Activated naive CD8-positive, alpha-beta T cell (primary cell): Measurements from ENCODE around the gene CCDC73.
"Not testable (repeated sequence)": the region's sequence is repeated elsewhere in the genome, so short reads cannot be mapped to it uniquely, and the experiment has no call there.

Source experiments
- H3K27ac Mint-ChIP-seq: one replicate; pipeline ENCODE4 v1.8.0; 2021; ENCODE audit warnings: mixed read lengths
- H3K27me3 Mint-ChIP-seq: one replicate; pipeline ENCODE4 v1.8.0; 2021; ENCODE audit warnings: mixed read lengths
- H3K36me3 Mint-ChIP-seq: one replicate; pipeline ENCODE4 v1.8.0; 2021; ENCODE audit warnings: mixed read lengths
- H3K4me1 Mint-ChIP-seq: one replicate; pipeline ENCODE4 v1.8.0; 2021; ENCODE audit warnings: low read depth, mixed read lengths
- H3K4me3 Mint-ChIP-seq: one replicate; pipeline ENCODE4 v1.8.0; 2021; ENCODE audit warnings: mild to moderate bottlenecking, mixed read lengths
- H3K9me3 Mint-ChIP-seq: one replicate; pipeline ENCODE4 v1.8.0; 2021; ENCODE audit warnings: low read depth, mixed read lengths

Gene CCDC73

GRCh38 chr11:32794439-32794838 lies at the start of gene CCDC73:
CCDC73 (minus strand) TSS chr11:32794662; CDS start chr11:32760243, 34,419 bp downstream.
- Mint-ChIP-seq H3K27me3 (no peaks in the 10 kb centered on the region), H3K9me3 (no peaks in the 10 kb centered on the region)

GRCh38 chr11:32843544-32843943 lies 49.1 kb upstream of the CCDC73 start:
- H3K4me3 Mint-ChIP-seq: no peak overlapping the region
- no peaks in the 10 kb centered on the region for H3K36me3 Mint-ChIP-seq
- no peaks in the 10 kb centered on the region for H3K9me3 Mint-ChIP-seq
- no peak overlapping the region for H3K27ac Mint-ChIP-seq
- peaks cover 6% of the 10 kb centered on the region for H3K27me3 Mint-ChIP-seq
- H3K4me1 Mint-ChIP-seq: no peaks in the 10 kb centered on the region

More at GRCh38 chr11:32794439-32794838, at the start of gene CCDC73:
- peaks cover 4% of the 10 kb centered on the region for H3K4me1 Mint-ChIP-seq
- H3K36me3 Mint-ChIP-seq: no peaks in the 10 kb centered on the region
- H3K27ac Mint-ChIP-seq: no peak within 1 kb of the TSS
- H3K4me3 Mint-ChIP-seq: no peak within 1 kb of the TSS

GRCh38 chr11:32840587-32840986 lies 46.1 kb upstream of the CCDC73 start:
- H3K27ac Mint-ChIP-seq: no peak overlapping the region
- peaks cover 1% of the 10 kb centered on the region for H3K27me3 Mint-ChIP-seq
- H3K4me3 Mint-ChIP-seq: no peak overlapping the region
- no peaks in the 10 kb centered on the region for H3K36me3 Mint-ChIP-seq
- no peaks in the 10 kb centered on the region for H3K9me3 Mint-ChIP-seq
- no peaks in the 10 kb centered on the region for H3K4me1 Mint-ChIP-seq

- Mint-ChIP-seq H3K4me3 (no peak overlapping the region), H3K27me3 (peaks cover 1% of the 10 kb centered on the region)
Observed at GRCh38 chr11:32839308-32839707, 44.8 kb upstream of the CCDC73 start.

GRCh38 chr11:32838505-32839274 lies 44.2 kb upstream of the CCDC73 start:
- Mint-ChIP-seq H3K4me1 (no peaks in the 10 kb centered on the region), H3K27ac (no peak overlapping the region), H3K9me3 (no peaks in the 10 kb centered on the region), H3K27me3 (peaks cover 1% of the 10 kb centered on the region), H3K4me3 (no peak overlapping the region), H3K36me3 (no peaks in the 10 kb centered on the region)

More at GRCh38 chr11:32839308-32839707, 44.8 kb upstream of the CCDC73 start:
- Mint-ChIP-seq H3K36me3 (no peaks in the 10 kb centered on the region), H3K27ac (no peak overlapping the region), H3K9me3 (no peaks in the 10 kb centered on the region), H3K4me1 (no peaks in the 10 kb centered on the region)

- H3K4me1 Mint-ChIP-seq: no peaks in the 10 kb centered on the region
Observed at GRCh38 chr11:32836946-32837345, 42.5 kb upstream of the CCDC73 start.

GRCh38 chr11:32833921-32834320 lies 39.5 kb upstream of the CCDC73 start:
- Mint-ChIP-seq H3K4me1 (peaks cover 13% of the 10 kb centered on the region), H3K4me3 (no peak overlapping the region), H3K36me3 (no peaks in the 10 kb centered on the region), H3K27ac (no peak overlapping the region), H3K27me3 (peaks cover 26% of the 10 kb centered on the region), H3K9me3 (no peaks in the 10 kb centered on the region)

More at GRCh38 chr11:32836946-32837345, 42.5 kb upstream of the CCDC73 start:
- Mint-ChIP-seq H3K4me3 (no peak overlapping the region), H3K36me3 (no peaks in the 10 kb centered on the region), H3K27me3 (peaks cover 10% of the 10 kb centered on the region), H3K27ac (no peak overlapping the region), H3K9me3 (no peaks in the 10 kb centered on the region)

GRCh38 chr11:32831221-32831620 lies 36.8 kb upstream of the CCDC73 start:
- Mint-ChIP-seq H3K27ac (no peak overlapping the region), H3K4me3 (peak overlapping the region; percentile 30), H3K9me3 (no peaks in the 10 kb centered on the region), H3K36me3 (no peaks in the 10 kb centered on the region), H3K27me3 (peaks cover 30% of the 10 kb centered on the region), H3K4me1 (peaks cover 15% of the 10 kb centered on the region)

- peaks cover 30% of the 10 kb centered on the region for H3K27me3 Mint-ChIP-seq
- peaks cover 15% of the 10 kb centered on the region for H3K4me1 Mint-ChIP-seq
- no peak overlapping the region for H3K27ac Mint-ChIP-seq
- H3K4me3 Mint-ChIP-seq: peak overlapping the region; percentile 63
- H3K36me3 Mint-ChIP-seq: no peaks in the 10 kb centered on the region
- no peaks in the 10 kb centered on the region for H3K9me3 Mint-ChIP-seq
Observed at GRCh38 chr11:32830796-32831195, 36.3 kb upstream of the CCDC73 start.

GRCh38 chr11:32830413-32830738 lies 35.9 kb upstream of the CCDC73 start:
- Mint-ChIP-seq H3K4me1 (peaks cover 15% of the 10 kb centered on the region), H3K27me3 (peaks cover 30% of the 10 kb centered on the region), H3K9me3 (no peaks in the 10 kb centered on the region), H3K27ac (no peak overlapping the region), H3K4me3 (peak overlapping the region; percentile 63), H3K36me3 (no peaks in the 10 kb centered on the region)

- H3K27me3 Mint-ChIP-seq: peaks cover 30% of the 10 kb centered on the region
- peak within 1 kb of the TSS; percentile 88 for H3K4me3 Mint-ChIP-seq
- H3K9me3 Mint-ChIP-seq: no peaks in the 10 kb centered on the region
- peaks cover 15% of the 10 kb centered on the region for H3K4me1 Mint-ChIP-seq
- no peaks in the 10 kb centered on the region for H3K36me3 Mint-ChIP-seq
- peak within 1 kb of the TSS; percentile 66 for H3K27ac Mint-ChIP-seq
Observed at GRCh38 chr11:32829680-32830412, 35.4 kb upstream of the CCDC73 start, which contains the start of gene PRRG4. PRRG4 (plus strand) TSS chr11:32829927; CDS start chr11:32830530, 603 bp downstream.

GRCh38 chr11:32829157-32829679 lies 34.8 kb upstream of the CCDC73 start:
- H3K36me3 Mint-ChIP-seq: no peaks in the 10 kb centered on the region
- H3K4me3 Mint-ChIP-seq: peak overlapping the region; percentile 88
- peaks cover 15% of the 10 kb centered on the region for H3K4me1 Mint-ChIP-seq
- H3K27ac Mint-ChIP-seq: peak overlapping the region; percentile 66
- peaks cover 30% of the 10 kb centered on the region for H3K27me3 Mint-ChIP-seq
- no peaks in the 10 kb centered on the region for H3K9me3 Mint-ChIP-seq

GRCh38 chr11:32827276-32827675 lies 32.8 kb upstream of the CCDC73 start:
- no peaks in the 10 kb centered on the region for H3K9me3 Mint-ChIP-seq

GRCh38 chr11:32826113-32826512 lies 31.7 kb upstream of the CCDC73 start:
- peaks cover 19% of the 10 kb centered on the region for H3K27me3 Mint-ChIP-seq
- no peak overlapping the region for H3K27ac Mint-ChIP-seq
- no peaks in the 10 kb centered on the region for H3K36me3 Mint-ChIP-seq
- no peak overlapping the region for H3K4me3 Mint-ChIP-seq
- H3K4me1 Mint-ChIP-seq: peaks cover 21% of the 10 kb centered on the region
- no peaks in the 10 kb centered on the region for H3K9me3 Mint-ChIP-seq

More at GRCh38 chr11:32827276-32827675, 32.8 kb upstream of the CCDC73 start:
- Mint-ChIP-seq H3K4me3 (no peak overlapping the region), H3K27me3 (peaks cover 24% of the 10 kb centered on the region), H3K4me1 (peaks cover 15% of the 10 kb centered on the region), H3K27ac (no peak overlapping the region), H3K36me3 (no peaks in the 10 kb centered on the region)

GRCh38 chr11:32823617-32824016 lies 29.2 kb upstream of the CCDC73 start:
- peaks cover 10% of the 10 kb centered on the region for H3K4me1 Mint-ChIP-seq
- not testable (repeated sequence) for H3K9me3 Mint-ChIP-seq, H3K4me3 Mint-ChIP-seq, H3K27me3 Mint-ChIP-seq, H3K36me3 Mint-ChIP-seq, H3K27ac Mint-ChIP-seq
